HPDE6-E6E7 (cell line): Measurements from ENCODE around the gene RAB6B.

Source experiments
- DNase-seq: peaks from one replicate; pipeline ENCODE4 v3.0.0; 2011; ENCODE audit warnings: missing footprints; ENCODE audit errors: extremely low spot score

Gene RAB6B

GRCh38 chr3:133931084-133931483 lies 35.4 kb upstream of the RAB6B start:
- DNase-seq: no peak

DNA sequence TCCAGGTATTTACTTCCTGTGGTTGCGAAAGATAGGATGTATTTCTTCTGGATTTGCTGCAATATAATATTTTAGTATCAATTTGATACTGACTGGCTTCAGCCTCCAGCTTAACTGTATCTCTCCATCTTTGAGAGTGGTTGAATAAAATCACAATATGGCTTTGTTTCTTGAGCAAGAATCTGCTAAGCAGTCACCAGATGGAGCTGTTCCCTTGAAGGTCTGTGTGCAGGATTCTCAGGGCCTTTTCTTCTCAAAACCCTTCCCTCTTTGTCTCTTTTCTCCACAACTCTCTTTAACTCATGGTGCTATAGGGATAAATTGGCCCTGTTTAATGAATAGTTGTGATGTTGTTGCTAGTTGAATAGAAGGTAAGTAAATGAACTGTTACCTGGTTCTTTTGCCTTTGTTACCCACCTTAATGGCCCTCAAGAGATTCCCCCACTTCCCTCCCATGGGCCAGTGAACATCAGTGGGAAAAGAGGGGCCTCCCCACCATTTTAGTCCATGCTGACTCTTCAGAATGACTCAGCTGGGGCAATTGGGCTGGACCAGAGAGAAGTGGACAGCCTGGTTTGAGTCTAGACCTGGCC lies 34.8 kb upstream of the RAB6B start:
- DNase-seq: no peak

DNA sequence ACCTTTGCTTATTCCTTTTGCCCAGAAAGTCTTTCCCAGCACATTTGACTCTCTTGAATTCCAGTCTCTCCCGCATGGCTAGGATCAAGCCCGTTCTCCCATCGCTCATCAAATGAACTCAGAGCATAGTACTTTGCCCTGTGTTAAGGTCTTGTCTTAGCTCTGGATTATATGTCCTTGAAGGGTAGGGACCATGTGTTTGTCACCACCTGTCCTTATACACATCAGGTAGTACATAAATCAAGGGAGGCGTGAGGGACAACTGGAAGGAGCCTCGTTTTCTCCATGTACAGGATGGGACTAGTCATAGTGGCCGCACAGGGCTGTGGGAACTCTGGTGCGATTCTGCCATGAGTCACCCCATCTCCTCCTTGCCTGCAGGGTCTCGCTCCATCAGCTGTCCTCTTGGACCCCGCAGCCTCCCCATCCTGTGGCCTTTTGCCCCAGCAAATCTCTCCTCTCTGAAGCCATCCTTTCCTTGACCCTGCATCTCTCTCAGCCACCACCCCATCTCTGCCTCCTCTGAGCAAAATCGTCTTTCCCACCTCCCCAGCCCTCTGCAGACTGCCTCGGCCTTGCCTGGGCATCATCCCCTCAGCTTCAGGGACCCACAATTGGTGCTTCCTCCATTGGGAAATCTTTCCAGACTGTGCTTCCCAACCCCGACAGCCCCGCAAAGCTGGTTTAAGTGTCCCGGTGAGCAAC lies 33.4 kb upstream of the RAB6B start:
- no peak for DNase-seq

DNA sequence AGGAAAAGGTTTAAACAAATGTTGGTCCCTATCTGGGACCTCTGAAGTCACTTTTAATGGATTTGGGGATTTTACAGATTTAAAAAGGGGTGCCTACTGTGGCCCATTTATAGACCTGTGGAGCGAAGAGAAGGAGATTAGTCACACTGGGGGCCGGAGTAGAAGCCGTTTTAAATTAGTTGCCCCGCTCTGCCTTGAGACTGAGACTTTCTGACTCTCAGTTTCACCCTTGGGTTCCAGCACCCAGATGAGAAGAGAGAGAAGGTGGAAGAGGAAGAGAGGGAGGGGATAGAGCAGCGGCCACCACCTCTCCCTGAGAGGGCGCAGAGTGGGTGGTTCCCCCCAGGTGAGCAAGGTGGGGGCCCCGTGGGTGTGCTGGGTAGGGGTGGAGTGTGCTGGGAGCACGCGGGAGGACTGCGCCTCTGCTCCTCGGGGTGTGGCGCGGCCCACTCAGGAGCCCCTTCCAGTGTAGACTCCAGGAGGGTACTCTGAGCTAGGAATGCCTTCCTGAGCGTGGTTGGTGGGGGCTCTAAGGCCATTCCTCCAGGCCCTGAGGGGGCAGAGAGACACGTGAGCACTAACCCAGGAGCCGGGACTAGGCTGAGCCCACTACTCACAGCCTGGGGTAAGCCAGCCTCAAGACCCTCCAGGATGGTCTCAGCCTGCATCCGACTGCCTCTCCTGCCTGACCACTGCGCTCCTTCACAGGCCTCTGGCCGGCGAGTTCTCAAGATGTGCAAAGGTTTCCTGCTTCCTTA lies 32.6 kb upstream of the RAB6B start:
- DNase-seq: no peak

DNA sequence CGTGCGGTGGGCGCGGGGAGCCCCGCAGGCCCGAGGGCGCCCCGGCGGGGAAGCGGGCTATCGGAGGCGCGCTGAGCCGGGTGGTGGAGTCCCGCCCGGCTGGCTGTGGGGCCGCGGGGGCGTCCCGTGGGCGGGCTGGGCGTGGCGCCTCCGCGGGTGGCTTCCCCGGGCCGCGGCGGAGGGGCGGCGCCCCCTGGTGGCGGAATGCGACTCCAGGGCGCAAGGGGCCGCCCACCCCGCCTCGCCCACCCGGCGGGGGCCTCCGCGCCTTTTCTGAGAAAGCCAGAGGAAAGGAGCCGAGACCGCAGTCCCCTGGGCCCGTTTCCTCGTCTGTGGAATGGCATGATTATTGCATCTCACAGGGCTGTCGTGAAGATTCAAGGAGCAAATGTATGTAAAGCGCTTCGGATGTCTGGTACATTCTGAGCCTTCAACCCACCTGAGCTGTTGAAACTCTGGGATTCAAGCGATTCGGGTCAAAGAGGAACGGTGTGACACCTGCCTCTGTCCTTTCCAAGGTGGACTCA lies 31.9 kb upstream of the RAB6B start:
- no peak for DNase-seq

GRCh38 chr3:133926736-133927539 lies 31.3 kb upstream of the RAB6B start:
- DNase-seq: no peak

- no peak for DNase-seq
These were observed 30.5 kb upstream of the RAB6B start for GRCh38 chr3:133925960-133926735.

GRCh38 chr3:133924041-133924440 lies 28.4 kb upstream of the RAB6B start:
- no peak for DNase-seq

DNA sequence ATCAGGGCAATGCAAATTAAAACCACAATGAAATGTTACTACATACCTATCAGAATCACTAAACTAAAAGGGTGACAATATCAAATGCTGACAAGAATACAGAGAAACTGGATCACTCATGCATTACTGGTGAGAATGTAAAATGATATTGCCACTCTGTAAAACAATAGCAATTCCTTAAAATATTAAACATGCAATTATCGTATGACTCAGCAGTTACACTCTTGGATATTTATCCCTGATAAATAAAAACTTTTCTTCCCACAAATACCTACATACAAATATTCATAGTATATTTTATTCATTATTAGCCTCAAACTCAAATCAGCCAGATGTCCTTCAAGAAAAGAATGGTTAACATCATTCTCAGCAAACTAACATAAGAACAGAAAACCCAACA lies 25.9 kb upstream of the RAB6B start:
- DNase-seq: no peak

DNA sequence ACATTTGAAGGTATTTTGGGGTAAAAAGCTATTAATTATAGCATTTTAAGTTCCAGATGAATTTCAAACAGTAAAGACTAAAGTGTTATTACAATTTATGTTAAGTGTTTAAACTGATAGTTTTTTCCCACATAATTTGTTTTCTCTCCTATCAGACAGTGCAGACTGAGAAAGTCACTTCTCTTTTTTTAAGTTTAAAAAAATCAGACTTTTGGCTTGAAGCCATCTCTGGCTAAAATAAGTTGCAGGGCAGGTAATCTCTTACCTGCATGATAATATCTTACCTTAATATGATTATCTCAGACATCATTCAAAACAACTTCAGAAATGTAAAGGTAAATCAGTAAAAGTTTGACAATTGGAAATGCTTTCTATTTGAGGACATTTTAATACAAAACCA lies 21.5 kb upstream of the RAB6B start:
- no peak for DNase-seq

- DNase-seq: no peak
These were observed 20.3 kb upstream of the RAB6B start for GRCh38 chr3:133915685-133916658.

GRCh38 chr3:133914839-133915600 lies 19.3 kb upstream of the RAB6B start:
- DNase-seq: no peak

DNA sequence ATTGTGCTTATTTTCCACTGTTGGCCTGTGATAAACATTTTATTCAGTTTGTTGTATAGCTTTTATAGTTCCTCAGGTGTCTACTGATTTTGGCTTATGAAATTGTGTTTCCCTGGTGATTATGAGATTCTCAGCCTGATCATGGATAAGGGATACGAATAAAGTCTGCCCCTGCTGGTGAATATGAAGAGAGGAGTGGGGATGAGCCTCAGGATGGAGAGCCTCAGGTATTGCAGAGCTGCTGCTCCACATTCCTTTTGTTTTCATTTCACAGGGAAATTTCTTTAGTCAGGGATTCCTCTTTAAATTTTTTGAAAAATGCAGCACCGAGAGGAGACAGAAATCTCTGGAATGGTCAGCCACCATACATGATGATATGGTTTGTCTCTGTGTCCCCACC lies 14.7 kb upstream of the RAB6B start:
- no peak for DNase-seq

GRCh38 chr3:133905376-133905775 lies 9.7 kb upstream of the RAB6B start:
- DNase-seq: no peak

- DNase-seq: no peak
These were observed 6.2 kb upstream of the RAB6B start for GRCh38 chr3:133901847-133902246.

GRCh38 chr3:133901083-133901482 lies 5.4 kb upstream of the RAB6B start:
- DNase-seq: no peak

- DNase-seq: no peak
These were observed 3.6 kb upstream of the RAB6B start for GRCh38 chr3:133899311-133899710.

DNA sequence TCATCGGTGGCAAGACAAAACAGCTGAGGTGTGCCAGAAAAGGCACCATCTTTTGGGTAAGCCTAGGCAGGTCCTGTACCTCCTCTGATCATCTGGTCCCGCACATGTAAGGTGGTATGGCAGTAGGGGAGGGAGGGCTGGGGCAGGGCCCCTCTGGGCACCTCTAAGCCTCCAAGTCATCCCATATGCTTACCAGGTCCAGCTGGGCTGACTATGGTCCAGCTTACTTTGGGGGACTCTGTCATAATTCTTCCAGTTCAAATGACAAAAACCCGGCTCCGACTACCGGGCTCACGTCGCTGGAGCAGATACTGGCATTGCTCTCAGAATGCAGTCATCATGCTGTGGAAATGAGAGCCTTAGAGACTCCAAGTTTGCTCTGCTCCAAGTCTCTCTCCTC lies 1.9 kb upstream of the RAB6B start:
- DNase-seq: no peak
